Mucosa of descending colon (tissue), 3 donors: ENCODE results near the gene ACOT8. TPM values are rescaled to one million over a fixed set of nuclear protein-coding genes. Genes with fewer than 3 reads are reported as not detected.

Source experiments
- ATAC-seq: fragments of 200-7000 bp; cut with Tn5 transposase; one replicate; pipeline ENCODE4 v1.9.1; 2020; ENCODE audit warnings: mild to moderate bottlenecking, moderate library complexity
- DNase-seq, 3 donors: peaks; one replicate each; pipeline ENCODE4 v3.0.0-alpha.2; 2020
- H3K36me3 ChIP-seq: fragments of 200-600 bp; one replicate; pipeline ENCODE4 v1.8.0; 2021; ENCODE audit warnings: low read depth, mild to moderate bottlenecking
- H3K4me1 ChIP-seq: fragments of 200-600 bp; one replicate; pipeline ENCODE4 v1.8.0; 2021; ENCODE audit warnings: low read depth, mild to moderate bottlenecking
- H3K4me3 ChIP-seq: fragments of 200-600 bp; one replicate; pipeline ENCODE4 v1.8.0; 2021; ENCODE audit warnings: mild to moderate bottlenecking
- H3K9me3 ChIP-seq: fragments of 200-600 bp; one replicate; pipeline ENCODE4 v1.8.0; 2021; ENCODE audit warnings: mild to moderate bottlenecking
- CTCF ChIP-seq: fragments of 200-600 bp; IDR thresholded peaks from one replicate; pipeline ENCODE4 v1.8.0; 2022; ENCODE audit warnings: antibody characterized with exemption, mild to moderate bottlenecking
- intact Hi-C, 2 donors: fragments of 100-400 bp; cut with DNase I in 1 of 2; cut with micrococcal nuclease in 1 of 2; formaldehyde crosslinking; loops; one replicate each; pipeline versions ENCODE4 v1.11.0 to v1.11.1; 2022; cut with DNase I, micrococcal nuclease
- total RNA-seq, 3 donors: library from RNA; stranded (reverse); fragmentation: NEBNext Ultra II Directional in 2 of 3; extraction: Animal tissue kit (Norgen Biotek cat#: 25700) in 2 of 3; gene quantifications; one replicate each; pipeline versions ENCODE4 v1.2.1 to v1.2.4, GENCODE V29; 2021 to 2023
- donor health status: DM: no; HTN: no; CAD: no; lungs with moderate emphysema.
- donor health status: DM: no; HTN: no; CAD: no.
- donor health status: DM: no; HTN: yes; CAD: no.

Gene ACOT8
- total RNA-seq, 3 donors from 2014 or later, result 31.1 to 61.0 (median 32.9) TPM

GRCh38 chr20:45873409-45874103, 16.4 kb upstream of the ACOT8 start:
- no peak for TF ChIP-seq CTCF
- intact Hi-C loops, result no loop called here
- no peaks in the 10 kb centered on the region for H3K9me3 ChIP-seq
- no peaks in the 10 kb centered on the region for H3K4me1 ChIP-seq
- H3K4me3 ChIP-seq, result no peak overlapping the region
- no peak for ATAC-seq
- no peaks in the 10 kb centered on the region for H3K36me3 ChIP-seq
- DNase-seq, result no peak

GRCh38 chr20:45872626-45873025, 15.4 kb upstream of the ACOT8 start:
- Histone ChIP-seq H3K36me3 (no peaks in the 10 kb centered on the region), H3K9me3 (no peaks in the 10 kb centered on the region), H3K4me1 (peaks cover under 1% of the 10 kb centered on the region), H3K4me3 (no peak overlapping the region)
- no peak for TF ChIP-seq CTCF
- no peak for ATAC-seq
- no peak for DNase-seq
- intact Hi-C loops, result no loop called here

GRCh38 chr20:45867819-45868176, 10.6 kb upstream of the ACOT8 start:
- Histone ChIP-seq H3K4me1 (peaks cover 11% of the 10 kb centered on the region), H3K36me3 (no peaks in the 10 kb centered on the region), H3K4me3 (no peak overlapping the region), H3K9me3 (no peaks in the 10 kb centered on the region)
- DNase-seq (no peak), ATAC-seq (peak; percentile 76)
- intact Hi-C loops, result no loop called here
- no peak for TF ChIP-seq CTCF

- DNase-seq, result no peak
- peak; percentile 89 for ATAC-seq
Measured at GRCh38 chr20:45867136-45867818, 10.1 kb upstream of the ACOT8 start.

GRCh38 chr20:45866454-45866853, 9.3 kb upstream of the ACOT8 start:
- DNase-seq (no peak), ATAC-seq (no peak)
- TF ChIP-seq CTCF, result no peak
- H3K4me3 ChIP-seq, result no peak overlapping the region
- no peaks in the 10 kb centered on the region for H3K36me3 ChIP-seq
- intact Hi-C loops, result no loop called here
- peaks cover 21% of the 10 kb centered on the region for H3K4me1 ChIP-seq
- no peaks in the 10 kb centered on the region for H3K9me3 ChIP-seq

More at GRCh38 chr20:45867136-45867818, 10.1 kb upstream of the ACOT8 start:
- intact Hi-C loops, result no loop called here
- Histone ChIP-seq H3K36me3 (no peaks in the 10 kb centered on the region), H3K4me3 (no peak overlapping the region), H3K4me1 (peaks cover 14% of the 10 kb centered on the region), H3K9me3 (no peaks in the 10 kb centered on the region)
- TF ChIP-seq CTCF, result no peak
